Naive thymus-derived CD4-positive, alpha-beta T cell (primary cell): Measurements from ENCODE around the gene TREML2. TPM values are rescaled to one million over a fixed set of nuclear protein-coding genes. Genes with fewer than 3 reads are reported as not detected.
A peak's percentile ranks its signal among the peaks of the same experiment; 100 is the strongest.
"Not testable (repeated sequence)": the region's sequence is repeated elsewhere in the genome, so short reads cannot be mapped to it uniquely, and the experiment has no call there.

Experiments used
- ATAC-seq: fragments of 150-1000 bp; cut with Tn5 transposase; 2 replicates; pipeline ENCODE4 v1.10.0; 2021; ENCODE audit warnings: mild to moderate bottlenecking, moderate library complexity
- CTCF ChIA-PET: fragments of 350-600 bp; sonication (Branson Sonifier 250); formaldehyde crosslinking; loops from one replicate; lab custom pipeline; 2021; ENCODE audit warnings: antibody characterized with exemption; lab: Charles Lee
- POLR2A ChIA-PET: fragments of 350-600 bp; sonication (Branson Sonifier 250); formaldehyde crosslinking; loops from one replicate; lab custom pipeline; 2021; ENCODE audit warnings: antibody characterized with exemption, inconsistent platforms; lab: Charles Lee
- DNase-seq, 9 donors: peaks; one replicate each; pipeline versions ENCODE4 v3.0.0 to v3.0.0-alpha.2; 2020 to 2022; ENCODE audit warnings: mixed read lengths in 1 of 9
- H3K27ac ChIP-seq: one replicate; pipeline ENCODE4 v1.7.0; 2013; ENCODE audit warnings: mild to moderate bottlenecking, low read depth, low read length, moderate library complexity
- H3K27me3 ChIP-seq, 2 donors: one replicate each; pipeline ENCODE4 v1.7.0; 2013; ENCODE audit warnings: low read length in 2 of 2, mild to moderate bottlenecking in 2 of 2, moderate library complexity in 2 of 2; ENCODE audit not compliant: control insufficient read depth in 2 of 2, insufficient read depth in 2 of 2
- H3K36me3 ChIP-seq, 3 experiments: 1 replicate in 2 of 3; 2 replicates in 1 of 3; pipeline ENCODE4 v1.7.0; 2013; ENCODE audit warnings: low read length in 3 of 3, mild to moderate bottlenecking in 3 of 3, moderate library complexity in 1 of 3; ENCODE audit not compliant: insufficient read depth in 3 of 3, control insufficient read depth in 2 of 3
- H3K4me1 ChIP-seq, 2 donors: one replicate each; pipeline ENCODE4 v1.7.0; 2013; ENCODE audit warnings: low read length in 2 of 2, mild to moderate bottlenecking in 2 of 2, moderate library complexity in 1 of 2; ENCODE audit not compliant: control insufficient read depth in 2 of 2, insufficient read depth in 2 of 2
- H3K4me3 ChIP-seq: 2 replicates; pipeline ENCODE4 v1.7.0; 2013; ENCODE audit warnings: mild to moderate bottlenecking, low read length
- H3K9me3 ChIP-seq, 3 experiments: 1 replicate in 2 of 3; 2 replicates in 1 of 3; pipeline ENCODE4 v1.7.0; 2013; ENCODE audit warnings: low read length in 3 of 3; ENCODE audit not compliant: control insufficient read depth in 2 of 3
- H3K27ac Mint-ChIP-seq, 9 donors: one replicate each; pipeline ENCODE4 v1.8.0; 2020 to 2022; ENCODE audit warnings: mixed read lengths in 9 of 9, mild to moderate bottlenecking in 8 of 9, moderate library complexity in 5 of 9, inconsistent platforms in 2 of 9
- H3K27me3 Mint-ChIP-seq, 5 donors: one replicate each; pipeline ENCODE4 v1.8.0; 2021 to 2022; ENCODE audit warnings: mixed read lengths in 5 of 5, mild to moderate bottlenecking in 1 of 5
- H3K36me3 Mint-ChIP-seq, 5 donors: one replicate each; pipeline ENCODE4 v1.8.0; 2020 to 2022; ENCODE audit warnings: mixed read lengths in 5 of 5, mild to moderate bottlenecking in 3 of 5, inconsistent platforms in 1 of 5
- H3K4me1 Mint-ChIP-seq, 7 donors: one replicate each; pipeline ENCODE4 v1.8.0; 2020 to 2022; ENCODE audit warnings: mixed read lengths in 7 of 7, mild to moderate bottlenecking in 3 of 7, inconsistent platforms in 1 of 7
- H3K4me3 Mint-ChIP-seq, 10 donors: one replicate each; pipeline ENCODE4 v1.8.0; 2020 to 2022; ENCODE audit warnings: mild to moderate bottlenecking in 10 of 10, mixed read lengths in 10 of 10, moderate library complexity in 6 of 10, inconsistent platforms in 2 of 10
- H3K9me3 Mint-ChIP-seq, 11 donors: one replicate each; pipeline ENCODE4 v1.8.0; 2020 to 2022; ENCODE audit warnings: mixed read lengths in 11 of 11, mild to moderate bottlenecking in 4 of 11, inconsistent platforms in 1 of 11, moderate library complexity in 1 of 11
- intact Hi-C, 2 donors: fragments of 100-400 bp; cut with micrococcal nuclease; formaldehyde crosslinking; loops; one replicate each; pipeline ENCODE4 v1.15.1; 2023
- polyA plus RNA-seq, 2 donors: library from polyadenylated mRNA; unstranded; fragments of 300-500 nt; fragmentation: Illumina TruSeq; gene quantifications; one replicate each; pipeline ENCODE4 v1.2.3, GENCODE V29; 2021
- total RNA-seq, 6 experiments: library from RNA in 5 of 6; stranded (reverse) in 5 of 6; gene quantifications; 1 replicate in 5 of 6; 2 replicates in 1 of 6; pipeline ENCODE4 v1.2.3 and lab custom pipeline; 2021 to 2026

Gene TREML2
- total and polyA plus RNA-seq, 7 experiments from 2014 or later = 0.54 to 19.8 (median 3.7) TPM

- H3K36me3 Mint-ChIP-seq = peaks cover 3 to 68% (median 21%) of the 10 kb centered on the region in 5 donors
- ChIA-PET CTCF (no interaction called here), POLR2A (no interaction called here)
- Histone ChIP-seq H3K36me3 (peaks cover 0 to 17% (median 0%) of the 10 kb centered on the region in 3 experiments), H3K27ac (no peak overlapping the region), H3K4me1 (peaks cover 0 to 10% of the 10 kb centered on the region in 2 donors), H3K27me3 (no peaks in the 10 kb centered on the region), H3K4me3 (no peak overlapping the region), H3K9me3 (peaks cover 0 to 9% (median 0%) of the 10 kb centered on the region in 3 experiments)
- H3K27me3 Mint-ChIP-seq = no peaks in the 10 kb centered on the region
- peak overlapping the region in 1 of 10 donors; percentile 13 for H3K4me3 Mint-ChIP-seq
- H3K9me3 Mint-ChIP-seq = peaks cover 0 to 12% (median 6%) of the 10 kb centered on the region in 11 donors
- H3K27ac Mint-ChIP-seq = peak overlapping the region; percentile 10 to 88 (median 71)
- ATAC-seq (no peak), DNase-seq (no peak)
- H3K4me1 Mint-ChIP-seq = peaks cover 39 to 69% (median 59%) of the 10 kb centered on the region in 7 donors
- intact Hi-C loops = no loop called here
Measured at GRCh38 chr6:41193171-41193734, 7.7 kb downstream of the TREML2 start.

GRCh38 chr6:41191569-41191968 lies 9.4 kb downstream of the TREML2 start:
- intact Hi-C loops = no loop called here
- ATAC-seq = peak; percentile 81
- Mint-ChIP-seq H3K9me3 (peaks cover 0 to 12% (median 6%) of the 10 kb centered on the region in 11 donors), H3K4me1 (peaks cover 36 to 60% (median 50%) of the 10 kb centered on the region in 7 donors), H3K27ac (peak overlapping the region in 2 of 9 donors; percentile 9 to 14), H3K4me3 (no peak overlapping the region), H3K36me3 (peaks cover 3 to 55% (median 15%) of the 10 kb centered on the region in 5 donors), H3K27me3 (no peaks in the 10 kb centered on the region)
- POLR2A ChIA-PET = interaction anchor here (1.4 kb wide), 1 partner anchor 9 kb away, joined by 5 read pairs; no protein-coding TSS in a partner anchor
- Histone ChIP-seq H3K36me3 (peaks cover 0 to 14% (median 0%) of the 10 kb centered on the region in 3 experiments), H3K4me3 (no peak overlapping the region), H3K4me1 (peaks cover 0 to 11% of the 10 kb centered on the region in 2 donors), H3K27me3 (no peaks in the 10 kb centered on the region), H3K27ac (no peak overlapping the region), H3K9me3 (peaks cover 0 to 9% (median 0%) of the 10 kb centered on the region in 3 experiments)
- CTCF ChIA-PET = interaction anchor here (0.9 to 1.5 kb wide), 3 partner anchors 9 to 86 kb away, joined by 3 read pairs; no protein-coding TSS in a partner anchor
- peak in 3 of 9 donors; percentile 15 to 38 (median 23) for DNase-seq

- Mint-ChIP-seq H3K4me1 (peaks cover 36 to 60% (median 53%) of the 10 kb centered on the region in 7 donors), H3K36me3 (peaks cover 3 to 54% (median 15%) of the 10 kb centered on the region in 5 donors)
- peaks cover 0 to 17% of the 10 kb centered on the region in 2 donors for H3K4me1 ChIP-seq
Measured at GRCh38 chr6:41190791-41191190, 10.2 kb downstream of the TREML2 start.

GRCh38 chr6:41189967-41190366 lies 11.0 kb downstream of the TREML2 start:
- Mint-ChIP-seq H3K4me3 (no peak overlapping the region), H3K27ac (peak overlapping the region in 1 of 9 donors; percentile 50), H3K9me3 (peaks cover 0 to 12% (median 6%) of the 10 kb centered on the region in 11 donors), H3K36me3 (peaks cover 3 to 47% (median 15%) of the 10 kb centered on the region in 5 donors), H3K4me1 (peaks cover 39 to 60% (median 51%) of the 10 kb centered on the region in 7 donors), H3K27me3 (no peaks in the 10 kb centered on the region)
- POLR2A ChIA-PET = interaction anchor here (1.2 kb wide), 1 partner anchor 9 kb away, joined by 3 read pairs; no protein-coding TSS in a partner anchor
- DNase-seq (no peak), ATAC-seq (no peak)
- CTCF ChIA-PET = interaction anchor here (0.6 to 1.7 kb wide), 3 partner anchors 9 to 181 kb away, joined by 3 to 5 read pairs (median 3); partner anchors contain the start of gene TREML2
- intact Hi-C loops = no loop called here
- Histone ChIP-seq H3K4me1 (peaks cover 0 to 17% of the 10 kb centered on the region in 2 donors), H3K27me3 (no peaks in the 10 kb centered on the region), H3K9me3 (peaks cover 0 to 9% (median 0%) of the 10 kb centered on the region in 3 experiments), H3K27ac (no peak overlapping the region), H3K36me3 (peaks cover 0 to 12% (median 0%) of the 10 kb centered on the region in 3 experiments), H3K4me3 (no peak overlapping the region)

More at GRCh38 chr6:41190791-41191190, 10.2 kb downstream of the TREML2 start:
- intact Hi-C loops = no loop called here
- no peaks in the 10 kb centered on the region for H3K27me3 Mint-ChIP-seq
- Histone ChIP-seq H3K27me3 (no peaks in the 10 kb centered on the region), H3K4me3 (no peak overlapping the region), H3K27ac (no peak overlapping the region), H3K36me3 (peaks cover 0 to 14% (median 0%) of the 10 kb centered on the region in 3 experiments), H3K9me3 (peaks cover 0 to 9% (median 0%) of the 10 kb centered on the region in 3 experiments)
- H3K4me3 Mint-ChIP-seq = no peak overlapping the region
- ChIA-PET POLR2A (no interaction called here), CTCF (interaction anchor here (1.7 kb wide), 1 partner anchor 10 kb away, joined by 5 read pairs; the partner anchor contains the start of gene TREML2)
- no peak for ATAC-seq
- DNase-seq = no peak
- H3K9me3 Mint-ChIP-seq = peaks cover 0 to 12% (median 6%) of the 10 kb centered on the region in 11 donors
- peak overlapping the region in 2 of 9 donors; percentile 36 to 55 for H3K27ac Mint-ChIP-seq

GRCh38 chr6:41189046-41189445 lies 11.9 kb downstream of the TREML2 start:
- ATAC-seq, DNase-seq, H3K4me3 ChIP-seq, H3K9me3 ChIP-seq, H3K27me3 Mint-ChIP-seq, H3K27me3 ChIP-seq, H3K27ac ChIP-seq, H3K36me3 ChIP-seq, intact Hi-C loops, H3K4me3 Mint-ChIP-seq: not testable (repeated sequence)
- CTCF ChIA-PET = interaction anchor here (0.6 to 1.1 kb wide), 5 partner anchors 8 to 182 kb away, joined by 3 read pairs; no protein-coding TSS in a partner anchor
- Mint-ChIP-seq H3K36me3 (peaks cover 3 to 38% (median 15%) of the 10 kb centered on the region in 5 donors), H3K27ac (peak overlapping the region in 1 of 9 donors; percentile 31), H3K9me3 (peaks cover 0 to 12% (median 6%) of the 10 kb centered on the region in 11 donors), H3K4me1 (peaks cover 30 to 51% (median 42%) of the 10 kb centered on the region in 7 donors)
- peaks cover 0 to 17% of the 10 kb centered on the region in 2 donors for H3K4me1 ChIP-seq
- POLR2A ChIA-PET = interaction anchor here (0.6 to 1.2 kb wide), 2 partner anchors 8 kb away, joined by 3 read pairs; no protein-coding TSS in a partner anchor
